DOHH2 (cell line): ENCODE data around the gene SPOCD1.
A peak's percentile ranks its signal among the peaks of the same experiment; 100 is the strongest.

Experiments used
- H3F3A ChIP-seq: fragments of 200-600 bp; sonication (generic), shearing (Covaris generic); 2 replicates; pipeline ENCODE4 v1.6.0; 2016; ENCODE audit warnings: antibody characterized with exemption, mild to moderate bottlenecking; ENCODE audit not compliant: control insufficient read depth, insufficient read depth
- H3K27ac ChIP-seq: fragments of 200-600 bp; sonication (generic); 2 replicates; pipeline ENCODE4 v1.5.1; 2014; ENCODE audit warnings: low read depth, mild to moderate bottlenecking, low read length, moderate library complexity
- H3K27me3 ChIP-seq: fragments of 200-600 bp; sonication (generic); 2 replicates; pipeline ENCODE4 v1.6.1; 2014; ENCODE audit warnings: mild to moderate bottlenecking, low read length, mixed read lengths; ENCODE audit not compliant: control insufficient read depth
- H3K36me3 ChIP-seq: fragments of 200-600 bp; sonication (generic); 2 replicates; pipeline ENCODE4 v1.6.1; 2014; ENCODE audit warnings: mild to moderate bottlenecking, low read length, moderate library complexity, mixed read lengths; ENCODE audit not compliant: control insufficient read depth
- H3K4me1 ChIP-seq: fragments of 200-600 bp; sonication (generic); 2 replicates; pipeline ENCODE4 v1.6.1; 2014; ENCODE audit warnings: mild to moderate bottlenecking, low read length, mixed read lengths; ENCODE audit not compliant: control insufficient read depth
- H3K4me2 ChIP-seq: fragments of 200-600 bp; sonication (generic); 2 replicates; pipeline ENCODE4 v1.6.0; 2014; ENCODE audit warnings: mild to moderate bottlenecking, low read length, moderate library complexity
- H3K4me3 ChIP-seq: fragments of 200-600 bp; sonication (generic); 2 replicates; pipeline ENCODE4 v1.5.1; 2014; ENCODE audit warnings: mild to moderate bottlenecking, low read length, mixed read lengths
- H3K79me2 ChIP-seq: fragments of 200-600 bp; sonication (generic); 2 replicates; pipeline ENCODE4 v1.6.1; 2014; ENCODE audit warnings: mild to moderate bottlenecking, low read length, mixed read lengths; ENCODE audit not compliant: control insufficient read depth
- H3K9me2 ChIP-seq: fragments of 200-600 bp; sonication (generic); replicated peaks from 2 replicates; pipeline ENCODE4 v1.6.1; 2014; ENCODE audit warnings: mild to moderate bottlenecking, low read length, mixed read lengths; ENCODE audit not compliant: control insufficient read depth
- H3K9me3 ChIP-seq: fragments of 200-600 bp; sonication (generic); 2 replicates; pipeline ENCODE4 v1.6.1; 2014; ENCODE audit warnings: antibody characterized with exemption, low read length, mixed read lengths; ENCODE audit not compliant: control insufficient read depth, insufficient read depth
- H4K20me1 ChIP-seq: fragments of 200-600 bp; sonication (generic); 2 replicates; pipeline ENCODE4 v1.6.0; 2014; ENCODE audit warnings: low read depth, mild to moderate bottlenecking, antibody characterized with exemption, low read length, moderate library complexity; ENCODE audit not compliant: control insufficient read depth, insufficient read depth
- CTCF ChIP-seq: fragments of 200-600 bp; sonication (generic); IDR thresholded peaks from one replicate; pipeline ENCODE4 v1.5.1; 2014; ENCODE audit warnings: antibody characterized with exemption, mild to moderate bottlenecking, low read depth, low read length; ENCODE audit not compliant: poor library complexity, severe bottlenecking
- EZH2phosphoT487 ChIP-seq: fragments of 200-600 bp; sonication (generic); IDR thresholded peaks from 2 replicates; pipeline ENCODE4 v1.6.1; 2017; ENCODE audit warnings: borderline replicate concordance, mild to moderate bottlenecking, antibody characterized with exemption, low read length, moderate library complexity, mixed read lengths

Gene SPOCD1

DNA sequence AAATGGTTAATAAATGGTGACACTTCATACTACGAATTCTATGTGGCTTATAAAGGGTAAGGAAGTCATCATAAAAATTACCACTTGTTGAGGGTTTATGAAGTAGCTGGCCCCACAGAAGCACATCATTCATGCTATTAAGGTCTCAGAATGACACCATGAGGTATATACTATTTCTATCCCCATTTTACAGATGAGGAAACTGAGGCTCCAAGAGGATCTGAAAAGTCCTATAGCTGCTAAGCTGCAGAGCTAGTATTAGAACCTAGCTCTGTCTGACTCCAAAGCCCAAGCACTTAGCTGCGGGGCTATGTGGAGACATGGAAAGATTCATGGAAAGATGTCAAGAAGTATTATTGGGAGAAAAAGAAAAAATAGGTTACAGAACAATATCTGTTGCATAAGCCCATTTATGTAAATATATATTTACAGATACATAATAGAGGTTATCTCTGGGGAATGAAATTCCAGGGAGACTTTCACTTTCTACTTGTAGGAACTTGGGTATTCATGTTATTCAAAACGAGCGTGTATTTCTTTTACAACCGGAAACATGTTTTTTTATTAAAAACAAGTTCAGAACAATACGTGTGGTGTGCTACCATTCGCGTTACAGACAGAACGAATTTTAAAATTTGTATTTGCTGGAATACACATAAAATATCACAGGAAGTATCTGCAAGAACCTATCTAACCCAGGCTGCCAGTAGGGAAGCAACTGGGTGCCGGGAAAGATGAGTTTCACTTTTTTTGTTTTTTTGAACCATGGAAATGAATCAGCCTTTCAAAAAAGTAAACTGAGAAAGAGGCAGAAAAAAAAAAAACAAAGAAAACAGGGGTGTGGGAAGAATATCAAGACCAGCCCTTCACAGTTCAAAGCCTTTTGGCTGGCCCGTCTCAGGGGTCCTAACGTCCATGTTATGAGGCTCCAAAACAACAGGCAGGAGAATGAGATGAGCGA, 13.4 kb downstream of the SPOCD1 start:
- Histone ChIP-seq H3K4me1 (peaks cover 28% of the 10 kb centered on the region), H3K9me2 (no peaks in the 10 kb centered on the region)

GRCh38 chr1:31801458-31801857, 14.4 kb downstream of the SPOCD1 start:
- TF ChIP-seq EZH2phosphoT487 = no peak
- TF ChIP-seq CTCF = no peak
- H3K4me2 ChIP-seq = peak overlapping the region; percentile 40

More for the DNA sequence above, 13.4 kb downstream of the SPOCD1 start:
- H3K9me3 ChIP-seq = no peaks in the 10 kb centered on the region
- H3K79me2 ChIP-seq = no peaks in the 10 kb centered on the region
- H3K4me2 ChIP-seq = peak overlapping the region; percentile 46
- H3F3A ChIP-seq = peaks cover 7% of the 10 kb centered on the region
- peaks cover 16% of the 10 kb centered on the region for H3K27me3 ChIP-seq
- no peaks in the 10 kb centered on the region for H3K36me3 ChIP-seq
- no peaks in the 10 kb centered on the region for H4K20me1 ChIP-seq
- TF ChIP-seq CTCF (no peak), EZH2phosphoT487 (no peak)
- no peak overlapping the region; the same call in 1 of the 2 replicates for H3K4me3 ChIP-seq
- no peak overlapping the region for H3K27ac ChIP-seq

DNA sequence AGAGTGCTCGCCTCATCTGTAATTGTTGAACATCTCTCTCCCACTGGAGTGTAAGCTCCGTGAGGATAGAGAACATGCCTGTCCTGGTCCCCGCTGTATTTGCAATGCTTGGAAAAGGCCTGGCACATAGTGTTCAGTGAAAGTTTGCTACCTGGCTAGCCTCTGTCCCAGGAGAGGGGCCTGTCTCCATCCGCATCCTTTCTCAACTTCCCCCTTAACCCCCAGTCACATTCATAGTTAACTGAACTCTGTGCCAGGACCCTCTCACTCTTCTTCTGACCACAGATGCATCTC, 15.2 kb downstream of the SPOCD1 start:
- Histone ChIP-seq H3K79me2 (no peaks in the 10 kb centered on the region), H3K4me2 (no peak overlapping the region), H3K27me3 (peaks cover 31% of the 10 kb centered on the region), H3K9me2 (no peaks in the 10 kb centered on the region), H3K4me3 (no peak overlapping the region), H3K36me3 (no peaks in the 10 kb centered on the region), H4K20me1 (no peaks in the 10 kb centered on the region), H3K9me3 (no peaks in the 10 kb centered on the region), H3K27ac (no peak overlapping the region), H3K4me1 (peaks cover 28% of the 10 kb centered on the region), H3F3A (peaks cover 6% of the 10 kb centered on the region; the same call in 1 of the 2 replicates)
- no peak for TF ChIP-seq CTCF
- TF ChIP-seq EZH2phosphoT487 = no peak

More at GRCh38 chr1:31801458-31801857, 14.4 kb downstream of the SPOCD1 start:
- Histone ChIP-seq H3K9me3 (no peaks in the 10 kb centered on the region), H3K4me3 (no peak overlapping the region; the same call in 1 of the 2 replicates), H3K9me2 (no peaks in the 10 kb centered on the region), H3K79me2 (no peaks in the 10 kb centered on the region), H3F3A (peaks cover 6% of the 10 kb centered on the region; the same call in 1 of the 2 replicates), H3K4me1 (peaks cover 28% of the 10 kb centered on the region), H4K20me1 (no peaks in the 10 kb centered on the region), H3K27ac (no peak overlapping the region), H3K36me3 (no peaks in the 10 kb centered on the region), H3K27me3 (peaks cover 24% of the 10 kb centered on the region)
